WTC11 (cell line): Measurements from ENCODE around the gene ROBO1.

Experiments
- AR ChIP-seq: fragments of 250-450 bp; sonication (Bioruptor Pico); IDR thresholded peaks from 2 replicates; pipeline ENCODE4 v1.9.0; 2021; ENCODE audit warnings: mild to moderate bottlenecking
- CTCF ChIP-seq: fragments of 200-600 bp; IDR thresholded peaks from 2 replicates; pipeline ENCODE4 v1.8.0; 2022; ENCODE audit warnings: antibody characterized with exemption
- ELF4 ChIP-seq: sonication (generic); formaldehyde crosslinking; IDR thresholded peaks from 2 replicates; pipeline ENCODE4 v1.8.1; 2022; ENCODE audit warnings: low read depth, mild to moderate bottlenecking, moderate library complexity, missing genetic modification reagents
- SMAD3 ChIP-seq: sonication (generic); formaldehyde crosslinking; IDR thresholded peaks from 2 replicates; pipeline ENCODE4 v1.8.0; 2022; ENCODE audit warnings: missing genetic modification reagents, mild to moderate bottlenecking, borderline replicate concordance
- SP1 ChIP-seq: sonication (generic); formaldehyde crosslinking; conservative IDR thresholded peaks from 2 replicates; pipeline ENCODE4 v1.8.1; 2022; ENCODE audit warnings: missing genetic modification reagents
- ZNF232 ChIP-seq: sonication (generic); formaldehyde crosslinking; IDR thresholded peaks from 2 replicates; pipeline ENCODE4 v1.8.0; 2022; ENCODE audit warnings: mild to moderate bottlenecking, missing genetic modification reagents
- ZNF263 ChIP-seq: sonication (generic); formaldehyde crosslinking; IDR thresholded peaks from 2 replicates; pipeline ENCODE4 v1.8.1; 2022; ENCODE audit warnings: low read depth, mild to moderate bottlenecking, moderate library complexity, missing genetic modification reagents
- ZNF281 ChIP-seq: sonication (generic); formaldehyde crosslinking; IDR thresholded peaks from 2 replicates; pipeline ENCODE4 v1.8.0; 2023; ENCODE audit warnings: mild to moderate bottlenecking, missing genetic modification reagents
- ZNF416 ChIP-seq: fragments of 250-450 bp; sonication (Bioruptor Pico); IDR thresholded peaks from 2 replicates; pipeline ENCODE4 v1.9.0; 2021; ENCODE audit warnings: mild to moderate bottlenecking, inconsistent platforms
- TF ChIP-seq, protein P1 (sequence below): sonication (generic); formaldehyde crosslinking; IDR thresholded peaks from 2 replicates; pipeline ENCODE4 v1.8.0; 2023; ENCODE audit warnings: missing genetic modification reagents
- TF ChIP-seq, protein P2 (sequence below): sonication (generic); formaldehyde crosslinking; IDR thresholded peaks from 2 replicates; pipeline ENCODE4 v1.8.0; 2022; ENCODE audit warnings: mild to moderate bottlenecking, missing genetic modification reagents
- TF ChIP-seq, protein P3 (sequence below): sonication (generic); formaldehyde crosslinking; IDR thresholded peaks from 2 replicates; pipeline ENCODE4 v1.8.1; 2023; ENCODE audit warnings: mild to moderate bottlenecking, missing genetic modification reagents, moderate library complexity

GRCh38 chr3:78742041-78742440 is 1025.8 kb downstream of the ROBO1 start:
- TF ChIP-seq SP1 = no peak
- no peak for TF ChIP-seq CTCF
- no peak for TF ChIP-seq ZNF232 (CRISPR knock-in tag)
- TF ChIP-seq, protein P1, sequence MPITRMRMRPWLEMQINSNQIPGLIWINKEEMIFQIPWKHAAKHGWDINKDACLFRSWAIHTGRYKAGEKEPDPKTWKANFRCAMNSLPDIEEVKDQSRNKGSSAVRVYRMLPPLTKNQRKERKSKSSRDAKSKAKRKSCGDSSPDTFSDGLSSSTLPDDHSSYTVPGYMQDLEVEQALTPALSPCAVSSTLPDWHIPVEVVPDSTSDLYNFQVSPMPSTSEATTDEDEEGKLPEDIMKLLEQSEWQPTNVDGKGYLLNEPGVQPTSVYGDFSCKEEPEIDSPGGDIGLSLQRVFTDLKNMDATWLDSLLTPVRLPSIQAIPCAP = no peak
- TF ChIP-seq ZNF263 (CRISPR knock-in tag) = no peak
- TF ChIP-seq ZNF416 = no peak
- TF ChIP-seq, protein P2, sequence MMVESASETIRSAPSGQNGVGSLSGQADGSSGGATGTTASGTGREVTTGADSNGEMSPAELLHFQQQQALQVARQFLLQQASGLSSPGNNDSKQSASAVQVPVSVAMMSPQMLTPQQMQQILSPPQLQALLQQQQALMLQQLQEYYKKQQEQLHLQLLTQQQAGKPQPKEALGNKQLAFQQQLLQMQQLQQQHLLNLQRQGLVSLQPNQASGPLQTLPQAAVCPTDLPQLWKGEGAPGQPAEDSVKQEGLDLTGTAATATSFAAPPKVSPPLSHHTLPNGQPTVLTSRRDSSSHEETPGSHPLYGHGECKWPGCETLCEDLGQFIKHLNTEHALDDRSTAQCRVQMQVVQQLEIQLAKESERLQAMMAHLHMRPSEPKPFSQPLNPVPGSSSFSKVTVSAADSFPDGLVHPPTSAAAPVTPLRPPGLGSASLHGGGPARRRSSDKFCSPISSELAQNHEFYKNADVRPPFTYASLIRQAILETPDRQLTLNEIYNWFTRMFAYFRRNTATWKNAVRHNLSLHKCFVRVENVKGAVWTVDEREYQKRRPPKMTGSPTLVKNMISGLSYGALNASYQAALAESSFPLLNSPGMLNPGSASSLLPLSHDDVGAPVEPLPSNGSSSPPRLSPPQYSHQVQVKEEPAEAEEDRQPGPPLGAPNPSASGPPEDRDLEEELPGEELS (CRISPR knock-in tag) = no peak
- no peak for TF ChIP-seq AR (CRISPR knock-in tag)
- TF ChIP-seq ELF4 (CRISPR knock-in tag) = no peak
- TF ChIP-seq, protein P3, sequence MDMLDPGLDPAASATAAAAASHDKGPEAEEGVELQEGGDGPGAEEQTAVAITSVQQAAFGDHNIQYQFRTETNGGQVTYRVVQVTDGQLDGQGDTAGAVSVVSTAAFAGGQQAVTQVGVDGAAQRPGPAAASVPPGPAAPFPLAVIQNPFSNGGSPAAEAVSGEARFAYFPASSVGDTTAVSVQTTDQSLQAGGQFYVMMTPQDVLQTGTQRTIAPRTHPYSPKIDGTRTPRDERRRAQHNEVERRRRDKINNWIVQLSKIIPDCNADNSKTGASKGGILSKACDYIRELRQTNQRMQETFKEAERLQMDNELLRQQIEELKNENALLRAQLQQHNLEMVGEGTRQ = no peak
- no peak for TF ChIP-seq SMAD3 (CRISPR knock-in tag)
- no peak for TF ChIP-seq ZNF281 (CRISPR knock-in tag)
